K562 (cell line): ENCODE measurements around the gene NEMP2. TPM values are rescaled to one million over a fixed set of nuclear protein-coding genes. Genes with fewer than 3 reads are reported as not detected.

Source experiments
- ELK1 ChIP-seq: sonication (generic); formaldehyde crosslinking; IDR thresholded peaks from 2 replicates; pipeline ENCODE4 v1.8.1; 2022; ENCODE audit warnings: missing genetic modification reagents
- GTF3C2 ChIP-seq: IDR thresholded peaks from 3 replicates; pipeline ENCODE4 v1.6.1; 2011; ENCODE audit warnings: borderline replicate concordance, mild to moderate bottlenecking, moderate library complexity; ENCODE audit not compliant: insufficient read length; ENCODE audit errors: extremely low read depth
- NR0B1 ChIP-seq: fragments of 450-650 bp; IDR thresholded peaks from one replicate; pipeline ENCODE4 v1.6.1; 2018; ENCODE audit warnings: mild to moderate bottlenecking, moderate library complexity; ENCODE audit not compliant: partially characterized antibody
- RHOXF2B ChIP-seq: fragments of 250-450 bp; sonication (Bioruptor Pico); conservative IDR thresholded peaks from 2 replicates; pipeline ENCODE4 v1.5.1; 2021
- ZNF644 ChIP-seq: fragments of 200-800 bp; sonication (Bioruptor generic); IDR thresholded peaks from 2 replicates; pipeline ENCODE4 v1.6.1; 2016; ENCODE audit warnings: low read depth, missing genetic modification characterization, missing compliant biosample characterization
- polyA plus RNA-seq, 8 experiments: library from polyadenylated mRNA; depleted of rRNA in 4 of 8; stranded (reverse) in 5 of 8; unstranded in 3 of 8; fragments of >200 nt; fragmentation: Nextera tagmentation in 2 of 8; fragmentation: Illumina TruSeq in 1 of 8; extraction: Ambion mirVana in 2 of 8; extraction: Trizol in 1 of 8; gene quantifications; 2 replicates each; pipeline versions ENCODE4 v1.2.1 to v1.2.3, GENCODE V29; 2011 to 2014; ENCODE audit warnings: inconsistent platforms in 1 of 8, missing spikeins in 1 of 8
- total RNA-seq, 7 experiments: library from RNA; depleted of rRNA in 6 of 7; stranded (reverse); fragments of >200 nt in 6 of 7; fragmentation: Illumina TruSeq in 2 of 7; extraction: Trizol in 2 of 7; gene quantifications; 2 replicates each; pipeline versions ENCODE4 v1.2.1 to v1.2.3, GENCODE V29; 2011 to 2021; ENCODE audit warnings: low replicate concordance in 1 of 7

The NEMP2 gene
- total and polyA plus RNA-seq, 9 of the 15 experiments (the other 6 are each of a cell fraction or from before 2014, with no cell fraction given): 0.32 to 3.0 (median 1.7) TPM

GRCh38 chr2:190455358-190456095, 79.0 kb downstream of the NEMP2 start (continued):
- TF ChIP-seq ELK1 (CRISPR knock-in tag): no peak
- TF ChIP-seq GTF3C2: no peak
- no peak for TF ChIP-seq RHOXF2B
- TF ChIP-seq ZNF644 (tag): no peak
- no peak for TF ChIP-seq NR0B1
